ENCODE results near the gene BRAF.

GRCh38 chr7:140909476-140910161 lies 15.1 kb downstream of the BRAF start:
- no peak for TF ChIP-seq EZH2 (IDR thresholded peaks at IDR 0.05; ENCODE audit: low read length)
- TF ChIP-seq, protein P1, sequence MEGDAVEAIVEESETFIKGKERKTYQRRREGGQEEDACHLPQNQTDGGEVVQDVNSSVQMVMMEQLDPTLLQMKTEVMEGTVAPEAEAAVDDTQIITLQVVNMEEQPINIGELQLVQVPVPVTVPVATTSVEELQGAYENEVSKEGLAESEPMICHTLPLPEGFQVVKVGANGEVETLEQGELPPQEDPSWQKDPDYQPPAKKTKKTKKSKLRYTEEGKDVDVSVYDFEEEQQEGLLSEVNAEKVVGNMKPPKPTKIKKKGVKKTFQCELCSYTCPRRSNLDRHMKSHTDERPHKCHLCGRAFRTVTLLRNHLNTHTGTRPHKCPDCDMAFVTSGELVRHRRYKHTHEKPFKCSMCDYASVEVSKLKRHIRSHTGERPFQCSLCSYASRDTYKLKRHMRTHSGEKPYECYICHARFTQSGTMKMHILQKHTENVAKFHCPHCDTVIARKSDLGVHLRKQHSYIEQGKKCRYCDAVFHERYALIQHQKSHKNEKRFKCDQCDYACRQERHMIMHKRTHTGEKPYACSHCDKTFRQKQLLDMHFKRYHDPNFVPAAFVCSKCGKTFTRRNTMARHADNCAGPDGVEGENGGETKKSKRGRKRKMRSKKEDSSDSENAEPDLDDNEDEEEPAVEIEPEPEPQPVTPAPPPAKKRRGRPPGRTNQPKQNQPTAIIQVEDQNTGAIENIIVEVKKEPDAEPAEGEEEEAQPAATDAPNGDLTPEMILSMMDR (optimal IDR thresholded peaks at IDR 0.05 in 1 of 3, IDR thresholded peaks at IDR 0.05 in 1 of 3, conservative IDR thresholded peaks at IDR 0.05 in 1 of 3; ENCODE audit: extremely low read depth in 1 of 3, insufficient read depth in 2 of 3, low read length in 3 of 3): no peak
